Fibroblast of lung (primary cell): ENCODE data around the gene SIRPD.

Source experiments
- EZH2 ChIP-seq: IDR thresholded peaks from 2 replicates; pipeline ENCODE4 v1.5.1; 2012; ENCODE audit warnings: low read length, control low read depth, mild to moderate bottlenecking; ENCODE audit errors: missing control alignments
- TF ChIP-seq, protein P1 (sequence below), 2 donors: IDR thresholded peaks in 1 of 2; conservative IDR thresholded peaks in 1 of 2; 1 replicate in 1 of 2; 2 replicates in 1 of 2; pipeline ENCODE4 v1.5.1; 2011 to 2012; ENCODE audit warnings: low read length in 2 of 2, control low read depth in 1 of 2, inconsistent platforms in 1 of 2, low read depth in 1 of 2, mild to moderate bottlenecking in 1 of 2

DNA sequence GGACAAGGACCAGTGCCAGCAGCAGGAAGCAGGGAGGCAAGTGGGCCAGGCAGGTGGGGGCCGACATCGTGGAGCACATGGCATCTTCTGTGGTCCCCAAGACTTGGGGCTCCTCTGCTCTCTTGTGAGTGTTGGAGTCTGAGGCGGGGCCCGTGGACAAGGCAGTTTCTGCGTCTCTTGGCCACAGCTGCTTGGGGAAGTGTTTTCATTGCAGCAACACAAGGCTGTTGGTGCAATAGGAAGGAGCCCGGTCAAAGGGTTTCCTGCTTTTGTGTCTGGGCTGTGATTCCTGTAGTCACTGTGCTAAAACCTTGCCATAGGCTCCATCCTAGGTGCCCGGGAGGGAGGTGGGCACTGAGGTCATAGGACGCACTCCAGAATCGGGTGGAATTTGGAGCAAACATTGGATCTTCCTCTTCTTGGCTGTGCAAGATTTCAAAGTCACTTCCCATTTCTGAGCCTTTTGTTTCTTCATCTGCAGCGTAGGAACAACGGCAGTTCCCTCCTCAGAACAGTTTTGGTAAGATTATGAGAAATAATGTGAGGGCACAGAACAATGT lies 66.1 kb downstream of the SIRPD start, which contains the start of gene SIRPB2:
- TF ChIP-seq, protein P1, sequence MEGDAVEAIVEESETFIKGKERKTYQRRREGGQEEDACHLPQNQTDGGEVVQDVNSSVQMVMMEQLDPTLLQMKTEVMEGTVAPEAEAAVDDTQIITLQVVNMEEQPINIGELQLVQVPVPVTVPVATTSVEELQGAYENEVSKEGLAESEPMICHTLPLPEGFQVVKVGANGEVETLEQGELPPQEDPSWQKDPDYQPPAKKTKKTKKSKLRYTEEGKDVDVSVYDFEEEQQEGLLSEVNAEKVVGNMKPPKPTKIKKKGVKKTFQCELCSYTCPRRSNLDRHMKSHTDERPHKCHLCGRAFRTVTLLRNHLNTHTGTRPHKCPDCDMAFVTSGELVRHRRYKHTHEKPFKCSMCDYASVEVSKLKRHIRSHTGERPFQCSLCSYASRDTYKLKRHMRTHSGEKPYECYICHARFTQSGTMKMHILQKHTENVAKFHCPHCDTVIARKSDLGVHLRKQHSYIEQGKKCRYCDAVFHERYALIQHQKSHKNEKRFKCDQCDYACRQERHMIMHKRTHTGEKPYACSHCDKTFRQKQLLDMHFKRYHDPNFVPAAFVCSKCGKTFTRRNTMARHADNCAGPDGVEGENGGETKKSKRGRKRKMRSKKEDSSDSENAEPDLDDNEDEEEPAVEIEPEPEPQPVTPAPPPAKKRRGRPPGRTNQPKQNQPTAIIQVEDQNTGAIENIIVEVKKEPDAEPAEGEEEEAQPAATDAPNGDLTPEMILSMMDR (conservative IDR thresholded peaks at IDR 0.05 in 1 of 2, IDR thresholded peaks at IDR 0.05 in 1 of 2; ENCODE audit: low read depth in 1 of 2, low read length in 2 of 2) = no peak
- no peak for TF ChIP-seq EZH2
